WERI-Rb-1 (cell line): Measurements from ENCODE around the gene KAT2A.

Experiments
- DNase-seq: peaks from one replicate; pipeline ENCODE4 v3.0.0-alpha.2; 2020
- H3K27ac ChIP-seq: fragments of 250-450 bp; sonication (Bioruptor Pico); 2 replicates; pipeline ENCODE4 v1.5.1; 2020; ENCODE audit warnings: mild to moderate bottlenecking, moderate library complexity
- H3K27me3 ChIP-seq: fragments of 250-450 bp; sonication (Bioruptor Pico); 2 replicates; pipeline ENCODE4 v1.5.1; 2021; ENCODE audit warnings: mild to moderate bottlenecking, low read depth, moderate library complexity; ENCODE audit not compliant: insufficient read depth, severe bottlenecking
- H3K36me3 ChIP-seq: fragments of 250-450 bp; sonication (Bioruptor Pico); 2 replicates; pipeline ENCODE4 v1.5.1; 2020; ENCODE audit warnings: mild to moderate bottlenecking, moderate library complexity
- H3K4me3 ChIP-seq: 2 replicates; pipeline ENCODE4 v1.5.1; 2011; ENCODE audit warnings: low read depth, mild to moderate bottlenecking, control low read depth, low read length
- H3K9me3 ChIP-seq: fragments of 250-450 bp; sonication (Bioruptor Pico); 2 replicates; pipeline ENCODE4 v1.5.1; 2021; ENCODE audit warnings: mild to moderate bottlenecking, moderate library complexity; ENCODE audit not compliant: severe bottlenecking
- TF ChIP-seq, protein P1 (sequence below): IDR thresholded peaks from 2 replicates; pipeline ENCODE4 v1.5.1; 2011; ENCODE audit warnings: low read depth, mild to moderate bottlenecking, control low read depth, inconsistent platforms, low read length

Gene KAT2A

DNA sequence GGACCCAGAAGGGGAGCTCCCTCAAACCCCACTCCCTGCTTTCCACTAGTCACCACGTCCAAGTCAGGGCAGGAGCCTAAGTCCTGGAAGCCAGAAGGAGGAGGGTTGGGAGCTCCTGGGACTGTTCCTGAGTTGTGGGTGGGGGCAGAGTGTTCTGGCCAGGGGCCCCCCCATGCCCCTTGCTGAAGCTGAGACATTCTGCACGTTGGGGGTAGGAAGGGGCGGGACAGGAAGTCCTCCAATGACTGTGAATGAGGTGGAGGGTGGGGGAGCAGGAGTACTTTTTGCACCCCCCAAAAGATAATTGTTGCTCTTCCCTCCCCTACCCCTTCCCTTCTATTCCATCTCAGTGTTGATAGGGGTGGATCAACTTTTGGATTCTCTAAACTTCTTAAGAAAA, 49.4 kb downstream of the KAT2A start:
- Histone ChIP-seq H3K27me3 (no peaks in the 10 kb centered on the region), H3K36me3 (no peaks in the 10 kb centered on the region), H3K4me3 (peak overlapping the region; percentile 54), H3K9me3 (no peaks in the 10 kb centered on the region), H3K27ac (no peak overlapping the region)
- no peak for DNase-seq
- TF ChIP-seq, protein P1, sequence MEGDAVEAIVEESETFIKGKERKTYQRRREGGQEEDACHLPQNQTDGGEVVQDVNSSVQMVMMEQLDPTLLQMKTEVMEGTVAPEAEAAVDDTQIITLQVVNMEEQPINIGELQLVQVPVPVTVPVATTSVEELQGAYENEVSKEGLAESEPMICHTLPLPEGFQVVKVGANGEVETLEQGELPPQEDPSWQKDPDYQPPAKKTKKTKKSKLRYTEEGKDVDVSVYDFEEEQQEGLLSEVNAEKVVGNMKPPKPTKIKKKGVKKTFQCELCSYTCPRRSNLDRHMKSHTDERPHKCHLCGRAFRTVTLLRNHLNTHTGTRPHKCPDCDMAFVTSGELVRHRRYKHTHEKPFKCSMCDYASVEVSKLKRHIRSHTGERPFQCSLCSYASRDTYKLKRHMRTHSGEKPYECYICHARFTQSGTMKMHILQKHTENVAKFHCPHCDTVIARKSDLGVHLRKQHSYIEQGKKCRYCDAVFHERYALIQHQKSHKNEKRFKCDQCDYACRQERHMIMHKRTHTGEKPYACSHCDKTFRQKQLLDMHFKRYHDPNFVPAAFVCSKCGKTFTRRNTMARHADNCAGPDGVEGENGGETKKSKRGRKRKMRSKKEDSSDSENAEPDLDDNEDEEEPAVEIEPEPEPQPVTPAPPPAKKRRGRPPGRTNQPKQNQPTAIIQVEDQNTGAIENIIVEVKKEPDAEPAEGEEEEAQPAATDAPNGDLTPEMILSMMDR, result no peak

DNA sequence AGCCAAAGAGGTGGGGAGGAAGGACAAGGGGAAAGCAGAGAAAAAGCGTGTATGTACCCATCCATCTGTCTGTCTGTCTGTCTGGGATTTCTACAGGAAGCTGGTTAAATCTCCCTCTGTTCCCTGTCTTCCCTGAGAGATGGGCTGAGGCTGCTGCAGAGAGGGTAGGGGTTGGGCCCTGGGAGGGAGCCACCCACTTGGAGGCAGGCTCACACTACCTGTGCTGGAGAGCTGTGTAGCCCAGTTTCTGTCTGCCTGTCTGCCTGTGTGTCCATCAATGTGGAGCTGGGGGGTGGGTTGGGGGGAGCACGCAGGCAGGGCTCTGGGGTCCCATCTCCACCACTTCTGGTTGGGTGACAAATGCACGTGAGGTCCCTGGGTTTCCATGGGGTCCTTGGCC, 52.2 kb downstream of the KAT2A start:
- Histone ChIP-seq H3K27me3 (no peaks in the 10 kb centered on the region), H3K36me3 (no peaks in the 10 kb centered on the region), H3K27ac (no peak overlapping the region), H3K4me3 (no peak overlapping the region), H3K9me3 (no peaks in the 10 kb centered on the region)
- DNase-seq, result peak; percentile 44
- TF ChIP-seq, protein P1, result no peak

DNA sequence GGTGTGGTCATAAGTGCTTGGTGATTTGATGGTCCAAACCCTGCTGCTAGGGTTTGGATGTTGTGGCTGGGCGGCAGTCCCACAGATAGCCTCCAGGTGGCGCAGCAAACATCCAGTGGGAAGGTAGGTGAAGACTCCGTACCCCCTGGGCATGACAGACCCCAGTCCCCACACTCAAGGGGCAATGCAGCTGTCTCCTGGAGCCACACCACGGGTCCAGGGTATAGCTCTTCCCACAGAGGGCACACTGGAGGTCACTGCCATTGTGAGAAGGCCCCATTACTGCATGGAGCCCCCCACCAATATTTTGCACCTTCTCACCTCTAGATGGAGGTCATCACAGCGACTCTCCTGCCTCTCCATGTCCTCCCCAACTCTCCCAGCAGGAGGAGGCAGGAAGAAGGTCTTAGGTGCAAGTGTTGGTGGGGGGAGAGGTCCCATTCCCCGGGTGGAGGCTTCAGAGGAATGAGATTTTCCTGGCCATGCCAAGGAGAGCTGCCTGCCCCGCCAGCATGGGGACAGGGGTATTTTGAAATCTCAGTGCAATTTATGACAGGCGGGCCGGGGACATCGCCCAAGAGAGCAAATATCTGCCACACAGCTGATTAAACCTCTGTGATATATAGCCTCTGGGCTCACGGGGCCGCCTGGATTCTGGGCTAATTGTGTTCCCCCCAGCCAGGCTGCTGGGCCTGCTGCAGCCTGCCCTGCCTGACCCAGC, 53.6 kb downstream of the KAT2A start:
- DNase-seq, result peak; percentile 88
- no peaks in the 10 kb centered on the region for H3K27me3 ChIP-seq
- TF ChIP-seq, protein P1, result peak; percentile 98

DNA sequence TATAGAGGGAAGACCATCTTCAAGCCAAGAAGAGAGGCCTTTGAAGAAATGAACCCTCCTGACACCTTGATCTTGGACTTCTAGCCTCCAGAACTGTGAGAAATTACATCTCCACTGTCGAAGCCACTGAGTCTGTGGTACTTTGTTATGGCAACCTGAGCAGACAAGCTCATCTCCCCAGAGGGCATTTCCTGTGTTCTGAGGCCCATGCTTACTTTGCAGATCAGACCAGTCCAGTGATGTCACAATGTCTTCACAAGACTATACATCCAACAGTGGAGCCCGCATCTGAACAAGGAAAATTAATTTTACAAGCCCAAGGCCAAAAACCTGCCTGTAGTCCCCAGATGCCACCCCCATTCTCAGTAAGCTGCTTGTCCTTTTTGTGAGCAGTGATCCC, 56.0 kb downstream of the KAT2A start:
- DNase-seq, result no peak
- TF ChIP-seq, protein P1, result no peak

More for the DNA sequence above, 53.6 kb downstream of the KAT2A start:
- H3K4me3 ChIP-seq, result no peak overlapping the region
- H3K27ac ChIP-seq, result peak overlapping the region; percentile 12; the same call in 1 of the 2 replicates
- no peaks in the 10 kb centered on the region for H3K36me3 ChIP-seq
- H3K9me3 ChIP-seq, result no peaks in the 10 kb centered on the region

More for the DNA sequence above, 56.0 kb downstream of the KAT2A start:
- no peaks in the 10 kb centered on the region for H3K9me3 ChIP-seq
- no peaks in the 10 kb centered on the region for H3K36me3 ChIP-seq
- no peak overlapping the region for H3K27ac ChIP-seq
- H3K27me3 ChIP-seq, result no peaks in the 10 kb centered on the region
- no peak overlapping the region for H3K4me3 ChIP-seq
